SK-N-MC (cell line): ENCODE results near the gene SMAD3.

Experiments used
- DNase-seq: peaks from one replicate; pipeline ENCODE4 v3.0.0-alpha.2; 2011; ENCODE audit warnings: low read depth, low spot score
- H3K27ac ChIP-seq: fragments of 200-600 bp; sonication (generic); 2 replicates; pipeline ENCODE4 v1.5.1; 2016; ENCODE audit warnings: mixed run types
- H3K36me3 ChIP-seq: fragments of 200-600 bp; sonication (generic); 2 replicates; pipeline ENCODE4 v1.6.1; 2017; ENCODE audit warnings: antibody characterized with exemption, low read length, mixed read lengths; ENCODE audit not compliant: insufficient read depth
- H3K4me3 ChIP-seq: fragments of 200-600 bp; sonication (generic); 2 replicates; pipeline ENCODE4 v1.5.1; 2016
- H3K9ac ChIP-seq: fragments of 200-600 bp; sonication (generic); 2 replicates; pipeline ENCODE4 v1.8.0; 2017; ENCODE audit warnings: mixed run types, mixed read lengths; ENCODE audit not compliant: insufficient read length
- H3K9me3 ChIP-seq: fragments of 200-600 bp; sonication (generic); 2 replicates; pipeline ENCODE4 v1.6.1; 2017; ENCODE audit warnings: low read depth, mild to moderate bottlenecking, antibody characterized with exemption, low read length, moderate library complexity, mixed read lengths
- EZH2 ChIP-seq: fragments of 200-600 bp; sonication (generic); IDR thresholded peaks from one replicate; pipeline ENCODE4 v1.6.1; 2017; ENCODE audit warnings: antibody characterized with exemption
- FOXP2 ChIP-seq: optimal IDR thresholded peaks from 2 replicates; pipeline ENCODE3; 2011; ENCODE audit warnings: mild to moderate bottlenecking, moderate library complexity; ENCODE audit not compliant: insufficient read depth; ENCODE audit errors: extremely low read length, control extremely low read depth
- POLR2AphosphoS5 ChIP-seq: IDR thresholded peaks from 2 replicates; pipeline ENCODE4 v1.6.1; 2012; ENCODE audit warnings: mild to moderate bottlenecking, low read depth, low read length, borderline replicate concordance

The SMAD3 gene

GRCh38 chr15:67130673-67131601, 65.5 kb downstream of the SMAD3 start:
- no peak for DNase-seq
- Histone ChIP-seq H3K36me3 (no peaks in the 10 kb centered on the region; the same call in 1 of the 2 replicates), H3K4me3 (no peak overlapping the region), H3K27ac (no peak overlapping the region), H3K9me3 (no peaks in the 10 kb centered on the region), H3K9ac (no peak overlapping the region)
- TF ChIP-seq POLR2AphosphoS5: no peak
- no peak for TF ChIP-seq FOXP2
- TF ChIP-seq EZH2: no peak

DNA sequence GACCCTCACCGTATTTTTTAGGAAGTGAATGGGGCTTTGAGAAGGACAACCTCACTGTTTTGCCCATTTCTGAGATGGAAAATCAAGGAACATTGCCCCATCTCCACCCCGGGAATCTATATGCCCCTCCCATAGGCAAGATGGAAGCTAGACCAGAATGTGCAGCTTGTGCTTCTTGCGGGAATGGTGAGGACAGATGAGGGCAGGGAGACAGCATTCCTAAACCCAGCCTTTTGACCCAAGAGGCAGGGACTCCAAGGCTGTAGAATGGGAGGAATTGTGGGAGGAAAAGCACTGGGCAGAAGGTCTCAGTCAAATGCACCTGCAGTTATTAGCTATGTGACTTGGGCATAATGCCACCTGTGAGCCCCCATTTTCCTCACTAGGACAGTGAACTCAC, 66.9 kb downstream of the SMAD3 start:
- no peaks in the 10 kb centered on the region; the same call in 1 of the 2 replicates for H3K36me3 ChIP-seq

DNA sequence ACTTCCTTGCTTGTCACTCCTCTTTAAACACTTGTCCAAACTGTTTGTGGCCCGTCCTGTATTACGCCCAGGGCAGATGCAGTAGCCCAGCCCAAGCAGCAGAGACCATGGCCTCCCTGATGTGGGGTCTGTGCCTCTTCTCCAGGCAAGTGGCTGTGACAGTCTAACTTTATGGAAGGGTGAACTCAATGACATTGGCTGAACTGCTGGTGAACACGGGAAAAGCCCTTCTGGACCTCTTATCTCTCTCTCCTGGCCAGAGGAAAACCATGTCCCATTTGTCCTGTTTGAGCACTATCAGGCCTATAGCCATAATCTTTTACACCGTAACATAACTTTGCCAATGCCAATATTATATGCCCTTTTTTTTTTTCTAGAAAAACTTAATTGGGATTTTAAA, 67.6 kb downstream of the SMAD3 start:
- DNase-seq: no peak
- TF ChIP-seq FOXP2 (no peak), EZH2 (no peak), POLR2AphosphoS5 (no peak)
- Histone ChIP-seq H3K36me3 (no peaks in the 10 kb centered on the region), H3K9me3 (no peaks in the 10 kb centered on the region), H3K27ac (no peak overlapping the region), H3K4me3 (no peak overlapping the region), H3K9ac (no peak overlapping the region)

More for the DNA sequence above, 66.9 kb downstream of the SMAD3 start:
- no peak for DNase-seq
- Histone ChIP-seq H3K9me3 (no peaks in the 10 kb centered on the region), H3K9ac (no peak overlapping the region), H3K27ac (no peak overlapping the region), H3K4me3 (no peak overlapping the region)
- TF ChIP-seq EZH2 (no peak), FOXP2 (no peak), POLR2AphosphoS5 (no peak)

GRCh38 chr15:67133738-67134066, 68.3 kb downstream of the SMAD3 start:
- no peak for TF ChIP-seq POLR2AphosphoS5
- TF ChIP-seq FOXP2: no peak
- no peak for TF ChIP-seq EZH2
- no peaks in the 10 kb centered on the region for H3K36me3 ChIP-seq
- H3K27ac ChIP-seq: no peak overlapping the region
- H3K4me3 ChIP-seq: no peak overlapping the region
- no peaks in the 10 kb centered on the region for H3K9me3 ChIP-seq
- no peak for DNase-seq
- H3K9ac ChIP-seq: no peak overlapping the region

- Histone ChIP-seq H3K4me3 (no peak overlapping the region), H3K9ac (no peak overlapping the region)
- TF ChIP-seq EZH2 (no peak), POLR2AphosphoS5 (no peak), FOXP2 (no peak)
Measured at GRCh38 chr15:67134067-67134838, 68.9 kb downstream of the SMAD3 start.

DNA sequence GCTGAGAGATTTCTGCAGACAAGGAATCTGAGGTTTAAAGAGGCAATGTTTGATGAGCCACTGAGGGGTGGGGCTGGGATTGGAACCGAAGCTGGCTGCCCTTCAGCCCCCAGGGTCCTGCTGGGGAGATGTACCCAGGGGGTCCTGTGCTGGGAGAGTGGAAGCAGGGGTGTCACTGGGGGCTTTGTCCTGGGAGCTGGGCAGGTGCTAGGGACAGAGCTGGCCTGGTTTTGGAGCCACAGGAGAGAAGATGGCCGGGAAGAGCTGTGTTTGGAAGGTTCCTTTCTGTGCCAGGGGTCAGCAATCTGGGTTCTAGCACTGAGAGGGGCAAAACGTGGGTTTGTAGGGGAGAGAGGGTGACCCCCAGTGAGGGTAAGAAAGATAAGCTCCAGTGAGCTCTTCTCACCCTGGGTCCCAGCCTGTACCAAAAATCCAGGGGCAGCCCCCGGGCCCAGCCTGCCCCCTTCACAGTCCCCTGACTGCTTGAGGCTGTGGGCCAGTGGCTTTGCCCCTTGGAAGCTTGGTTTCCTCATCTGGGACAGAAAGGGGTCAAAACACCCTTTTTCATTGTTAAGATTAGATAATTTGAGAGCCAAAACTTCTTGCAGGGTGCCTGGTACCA, 69.6 kb downstream of the SMAD3 start:
- TF ChIP-seq EZH2: no peak
- no peak for TF ChIP-seq FOXP2
- no peak for TF ChIP-seq POLR2AphosphoS5
- H3K27ac ChIP-seq: 0 out of 2 replicates have a peak overlapping the region, but pooled peaks have one; percentile 2
- no peak overlapping the region for H3K9ac ChIP-seq
- no peaks in the 10 kb centered on the region for H3K9me3 ChIP-seq
- H3K4me3 ChIP-seq: no peak overlapping the region
- H3K36me3 ChIP-seq: no peaks in the 10 kb centered on the region
- DNase-seq: no peak

More at GRCh38 chr15:67134067-67134838, 68.9 kb downstream of the SMAD3 start:
- H3K36me3 ChIP-seq: no peaks in the 10 kb centered on the region
- 0 out of 2 replicates have a peak overlapping the region, but pooled peaks have one; percentile 2 for H3K27ac ChIP-seq
- no peak for DNase-seq
- H3K9me3 ChIP-seq: no peaks in the 10 kb centered on the region

GRCh38 chr15:67135494-67135893, 70.1 kb downstream of the SMAD3 start:
- TF ChIP-seq FOXP2: no peak
- TF ChIP-seq POLR2AphosphoS5: no peak
- no peak for TF ChIP-seq EZH2
- peak overlapping the region; percentile 52 for H3K27ac ChIP-seq
- H3K36me3 ChIP-seq: no peaks in the 10 kb centered on the region
- no peaks in the 10 kb centered on the region for H3K9me3 ChIP-seq
- no peak overlapping the region for H3K9ac ChIP-seq
- DNase-seq: no peak
- no peak overlapping the region for H3K4me3 ChIP-seq

- no peak for TF ChIP-seq FOXP2
- TF ChIP-seq POLR2AphosphoS5: no peak
- TF ChIP-seq EZH2: no peak
- Histone ChIP-seq H3K9ac (no peak overlapping the region), H3K36me3 (no peaks in the 10 kb centered on the region), H3K4me3 (no peak overlapping the region), H3K9me3 (no peaks in the 10 kb centered on the region), H3K27ac (no peak overlapping the region)
- no peak for DNase-seq
Measured at GRCh38 chr15:67136802-67137201, 71.4 kb downstream of the SMAD3 start.

GRCh38 chr15:67137319-67137718, 71.9 kb downstream of the SMAD3 start:
- DNase-seq: no peak
- H3K4me3 ChIP-seq: no peak overlapping the region
- H3K27ac ChIP-seq: no peak overlapping the region
- TF ChIP-seq POLR2AphosphoS5: no peak
- TF ChIP-seq EZH2: no peak
- TF ChIP-seq FOXP2: no peak
- H3K9ac ChIP-seq: no peak overlapping the region
- H3K9me3 ChIP-seq: no peaks in the 10 kb centered on the region
- H3K36me3 ChIP-seq: no peaks in the 10 kb centered on the region
